ENCODE measurements around the gene ICAM3.
"Not testable (repeated sequence)": the region's sequence is repeated elsewhere in the genome, so short reads cannot be mapped to it uniquely, and the experiment has no call there.

Gene ICAM3

GRCh38 chr19:10339380-10339960 lies at the start of gene ICAM3:
Gene ICAM3 (minus strand): TSS chr19:10339624. CDS start chr19:10339614, 10 bp downstream.
- TF ChIP-seq CTCF (IDR thresholded peaks at IDR 0.05; ENCODE audit: low read depth, low read length, missing control alignments): no peak
- in situ Hi-C loops (cut with HindIII; ENCODE audit: low pct_ligation_motif_present, low sequenced_read_pairs): no loop called here
- no peaks in the 10 kb centered on the region for H3K27me3 ChIP-seq (replicated peaks)
- DNase-seq: no peak
- no peak within 1 kb of the TSS for H3K27ac ChIP-seq
- no peaks in the 10 kb centered on the region for H3K36me3 ChIP-seq (replicated peaks)
- H3K4me3 ChIP-seq (ENCODE audit: low read depth, low read length): no peak within 1 kb of the TSS

DNA sequence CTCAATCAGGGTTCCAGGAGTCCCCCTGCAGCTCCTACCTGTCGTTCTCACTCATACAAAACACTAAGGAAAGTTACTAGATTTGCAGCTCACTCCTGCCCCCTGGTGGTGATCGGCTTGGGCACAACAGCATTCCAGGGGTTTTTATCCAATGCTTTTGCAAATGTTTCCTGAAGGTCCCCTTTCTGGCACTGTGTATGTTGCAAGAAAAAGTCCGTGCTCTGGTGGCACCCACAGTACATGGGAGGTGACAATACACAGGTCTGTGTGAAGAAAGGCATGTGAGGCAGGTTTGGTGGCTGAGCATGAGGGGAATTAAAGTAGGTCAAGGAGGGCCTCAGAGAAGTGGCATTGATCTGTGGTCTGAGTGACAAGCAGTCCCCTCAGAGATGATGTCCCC lies 49.5 kb upstream of the ICAM3 start:
- peaks cover 48% of the 10 kb centered on the region for H3K36me3 ChIP-seq (replicated peaks)
- H3K27ac ChIP-seq: no peak overlapping the region
- in situ Hi-C loops (cut with HindIII; ENCODE audit: low pct_ligation_motif_present, low sequenced_read_pairs): no loop called here
- no peak overlapping the region for H3K4me3 ChIP-seq (ENCODE audit: low read depth, low read length)
- peak; percentile 95 for TF ChIP-seq CTCF (IDR thresholded peaks at IDR 0.05; ENCODE audit: low read depth, low read length, missing control alignments)
- peak; percentile 79 for DNase-seq
- H3K27me3 ChIP-seq (replicated peaks): no peaks in the 10 kb centered on the region

GRCh38 chr19:10384580-10384979 lies 45.2 kb upstream of the ICAM3 start:
- in situ Hi-C loops (cut with HindIII; ENCODE audit: low pct_ligation_motif_present, low sequenced_read_pairs): no loop called here
- no peak for DNase-seq
- Histone ChIP-seq H3K27ac (no peak overlapping the region), H3K4me3 (ENCODE audit: low read depth, low read length) (no peak overlapping the region), H3K36me3 (replicated peaks) (peaks cover 4% of the 10 kb centered on the region), H3K27me3 (replicated peaks) (no peaks in the 10 kb centered on the region)
- TF ChIP-seq CTCF (IDR thresholded peaks at IDR 0.05; ENCODE audit: low read depth, low read length, missing control alignments): peak; percentile 14

- H3K4me3 ChIP-seq (ENCODE audit: low read depth, low read length); H3K27ac ChIP-seq; H3K36me3 ChIP-seq (replicated peaks); in situ Hi-C loops (cut with HindIII; ENCODE audit: low pct_ligation_motif_present, low sequenced_read_pairs); DNase-seq; H3K27me3 ChIP-seq (replicated peaks): not testable (repeated sequence)
These were observed 43.7 kb upstream of the ICAM3 start for GRCh38 chr19:10383223-10383499.

DNA sequence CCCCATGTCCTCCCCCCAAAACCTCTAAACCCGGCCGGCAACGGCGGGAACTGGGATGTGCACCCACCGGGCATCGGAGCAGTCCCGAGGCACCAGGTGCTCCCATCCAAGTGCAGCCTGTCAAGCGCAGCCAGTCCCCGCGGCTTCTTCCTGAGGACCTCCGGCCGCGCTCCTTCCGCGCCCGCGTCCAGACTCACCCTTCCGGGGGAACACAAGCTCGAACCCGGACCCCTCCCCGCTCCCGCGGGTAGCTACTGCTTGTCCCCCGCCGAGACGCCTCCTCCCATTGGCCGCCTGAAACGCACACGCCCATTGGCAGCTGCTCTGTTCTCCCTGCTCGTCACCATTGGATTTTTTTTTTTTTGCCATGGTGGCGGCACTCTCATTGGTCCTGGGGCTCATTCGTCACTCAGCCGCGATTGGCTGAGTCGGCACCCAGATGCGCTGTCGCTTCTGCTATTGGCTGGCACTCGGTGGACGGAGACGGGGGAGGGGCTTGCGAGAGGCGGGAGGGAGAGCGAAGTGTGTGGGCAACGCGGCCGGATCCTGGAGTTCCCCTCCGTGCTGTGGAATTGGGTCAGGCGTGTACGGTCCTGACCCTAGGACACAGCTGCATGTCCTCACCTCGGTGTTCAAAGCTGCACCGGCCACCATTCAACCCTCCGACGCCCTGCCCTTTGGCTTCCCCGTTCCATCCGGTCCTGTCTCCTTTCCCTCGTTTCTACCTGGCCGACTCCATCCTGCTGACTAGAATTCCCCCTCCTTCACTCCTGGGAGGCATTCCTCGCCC lies 41.1 kb upstream of the ICAM3 start, which contains the start of gene TYK2:
TYK2 (minus strand) TSS at position 260 of the 790 bp plus-strand sequence. CDS start 2,166 bp downstream, outside the sequence.
- peak within 1 kb of the TSS; percentile 62 for H3K27ac ChIP-seq
- peaks cover 10% of the 10 kb centered on the region for H3K36me3 ChIP-seq (replicated peaks)
- in situ Hi-C loops (cut with HindIII; ENCODE audit: low pct_ligation_motif_present, low sequenced_read_pairs): no loop called here
- no peaks in the 10 kb centered on the region for H3K27me3 ChIP-seq (replicated peaks)
- DNase-seq: peak; percentile 97
- TF ChIP-seq CTCF (IDR thresholded peaks at IDR 0.05; ENCODE audit: low read depth, low read length, missing control alignments): no peak
- H3K4me3 ChIP-seq (ENCODE audit: low read depth, low read length): peak within 1 kb of the TSS; percentile 94

DNA sequence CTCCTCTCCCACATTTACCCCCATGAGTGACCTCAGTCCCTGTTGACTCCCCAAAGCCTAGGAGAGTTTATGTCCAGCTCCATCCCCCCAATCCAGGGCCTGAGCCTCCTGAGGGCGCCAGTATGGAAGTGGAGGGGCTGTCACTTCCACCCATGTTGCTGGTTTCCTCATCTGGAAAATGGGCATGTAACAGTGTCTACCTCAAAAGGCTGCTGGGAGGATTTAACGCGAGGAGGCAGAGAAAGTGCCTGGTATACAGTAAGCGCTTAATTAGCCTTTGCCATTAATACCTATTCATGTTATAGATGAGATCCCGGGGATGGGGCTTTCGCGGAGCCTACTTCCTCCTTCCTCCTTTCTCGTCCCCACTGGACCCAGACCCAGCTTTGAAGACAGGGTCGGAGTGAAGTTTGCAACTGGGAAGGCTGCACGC lies 40.5 kb upstream of the ICAM3 start:
- in situ Hi-C loops (cut with HindIII; ENCODE audit: low pct_ligation_motif_present, low sequenced_read_pairs): no loop called here
- peaks cover 13% of the 10 kb centered on the region for H3K36me3 ChIP-seq (replicated peaks)
- DNase-seq: no peak
- peak overlapping the region; percentile 94 for H3K4me3 ChIP-seq (ENCODE audit: low read depth, low read length)
- no peaks in the 10 kb centered on the region for H3K27me3 ChIP-seq (replicated peaks)
- no peak for TF ChIP-seq CTCF (IDR thresholded peaks at IDR 0.05; ENCODE audit: low read depth, low read length, missing control alignments)
- H3K27ac ChIP-seq: peak overlapping the region; percentile 37

Measured in brain microvascular endothelial cell (primary cell).